ENCODE results near the gene FTO.

DNA sequence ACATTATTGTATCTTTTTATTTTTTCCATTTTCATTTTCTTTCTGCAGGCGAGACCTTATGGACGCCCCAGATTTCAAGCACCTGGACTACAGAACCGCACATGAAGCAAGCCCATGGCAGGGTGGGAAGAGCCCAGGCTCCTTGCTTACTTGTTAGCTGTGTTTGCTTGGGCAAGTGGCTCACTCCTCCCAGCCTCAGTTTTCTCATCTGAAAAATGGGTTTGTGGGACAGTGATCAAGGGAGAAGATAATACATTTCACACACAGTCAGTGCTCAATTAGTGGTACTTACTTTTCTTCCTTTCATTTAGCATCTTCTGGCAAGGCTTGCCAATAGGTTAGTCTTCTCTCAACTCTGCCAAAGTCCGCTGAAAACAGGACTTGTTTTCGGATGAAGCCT is 465.2 kb downstream of the FTO start:
- TF ChIP-seq POLR2A (IDR thresholded peaks at IDR 0.05): no peak
- TF ChIP-seq, protein P1, sequence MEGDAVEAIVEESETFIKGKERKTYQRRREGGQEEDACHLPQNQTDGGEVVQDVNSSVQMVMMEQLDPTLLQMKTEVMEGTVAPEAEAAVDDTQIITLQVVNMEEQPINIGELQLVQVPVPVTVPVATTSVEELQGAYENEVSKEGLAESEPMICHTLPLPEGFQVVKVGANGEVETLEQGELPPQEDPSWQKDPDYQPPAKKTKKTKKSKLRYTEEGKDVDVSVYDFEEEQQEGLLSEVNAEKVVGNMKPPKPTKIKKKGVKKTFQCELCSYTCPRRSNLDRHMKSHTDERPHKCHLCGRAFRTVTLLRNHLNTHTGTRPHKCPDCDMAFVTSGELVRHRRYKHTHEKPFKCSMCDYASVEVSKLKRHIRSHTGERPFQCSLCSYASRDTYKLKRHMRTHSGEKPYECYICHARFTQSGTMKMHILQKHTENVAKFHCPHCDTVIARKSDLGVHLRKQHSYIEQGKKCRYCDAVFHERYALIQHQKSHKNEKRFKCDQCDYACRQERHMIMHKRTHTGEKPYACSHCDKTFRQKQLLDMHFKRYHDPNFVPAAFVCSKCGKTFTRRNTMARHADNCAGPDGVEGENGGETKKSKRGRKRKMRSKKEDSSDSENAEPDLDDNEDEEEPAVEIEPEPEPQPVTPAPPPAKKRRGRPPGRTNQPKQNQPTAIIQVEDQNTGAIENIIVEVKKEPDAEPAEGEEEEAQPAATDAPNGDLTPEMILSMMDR (IDR thresholded peaks at IDR 0.05): no peak

All from uterus (tissue), 2 donors.